Measurements from ENCODE around the gene IRGQ.
A peak's percentile ranks its signal among the peaks of the same experiment; 100 is the strongest.
"Not testable (repeated sequence)": the region's sequence is repeated elsewhere in the genome, so short reads cannot be mapped to it uniquely, and the experiment has no call there.

The IRGQ gene

DNA sequence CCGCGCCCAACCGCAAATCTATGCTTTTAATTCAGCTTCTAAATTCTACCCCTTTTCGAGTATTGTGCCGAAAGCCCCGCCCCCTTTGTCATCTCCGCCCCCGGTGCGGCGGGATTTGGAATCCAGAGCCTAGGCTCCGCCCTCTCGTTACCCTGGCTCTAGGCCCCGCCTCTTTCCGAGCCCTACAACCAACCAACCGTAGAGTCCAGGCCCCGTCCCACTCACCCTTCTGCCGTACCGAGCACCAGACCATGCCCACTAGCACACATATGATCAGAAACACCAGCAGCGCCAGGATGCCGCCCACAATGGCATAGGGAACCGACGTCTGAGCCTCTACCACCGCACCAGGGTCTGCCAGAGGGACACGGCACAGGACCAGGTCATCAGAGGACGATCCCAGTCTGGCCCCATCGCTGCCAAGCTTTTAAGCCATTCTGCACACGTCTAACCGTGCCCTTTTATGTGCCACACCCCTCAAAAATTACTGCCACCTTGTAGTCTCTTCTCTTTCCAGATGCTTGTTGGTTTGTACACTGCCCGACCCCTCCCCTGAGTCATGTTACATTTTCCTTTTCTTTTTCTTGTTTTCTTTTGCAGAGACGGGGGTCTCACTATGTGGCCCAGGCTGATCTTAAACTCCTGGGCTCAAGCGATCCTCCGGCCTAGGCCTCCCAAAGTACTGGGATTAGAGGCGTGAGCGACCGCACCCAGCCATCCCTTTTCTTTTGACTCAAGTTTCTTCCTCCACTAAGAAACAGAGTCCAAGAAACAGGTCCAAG is 28.1 kb upstream of the IRGQ start:
- no peak for ATAC-seq

GRCh38 chr19:43622956-43623355 is 27.0 kb upstream of the IRGQ start:
- no peak for ATAC-seq

- no peak for ATAC-seq
These were observed 26.1 kb upstream of the IRGQ start for GRCh38 chr19:43622070-43622469.

DNA sequence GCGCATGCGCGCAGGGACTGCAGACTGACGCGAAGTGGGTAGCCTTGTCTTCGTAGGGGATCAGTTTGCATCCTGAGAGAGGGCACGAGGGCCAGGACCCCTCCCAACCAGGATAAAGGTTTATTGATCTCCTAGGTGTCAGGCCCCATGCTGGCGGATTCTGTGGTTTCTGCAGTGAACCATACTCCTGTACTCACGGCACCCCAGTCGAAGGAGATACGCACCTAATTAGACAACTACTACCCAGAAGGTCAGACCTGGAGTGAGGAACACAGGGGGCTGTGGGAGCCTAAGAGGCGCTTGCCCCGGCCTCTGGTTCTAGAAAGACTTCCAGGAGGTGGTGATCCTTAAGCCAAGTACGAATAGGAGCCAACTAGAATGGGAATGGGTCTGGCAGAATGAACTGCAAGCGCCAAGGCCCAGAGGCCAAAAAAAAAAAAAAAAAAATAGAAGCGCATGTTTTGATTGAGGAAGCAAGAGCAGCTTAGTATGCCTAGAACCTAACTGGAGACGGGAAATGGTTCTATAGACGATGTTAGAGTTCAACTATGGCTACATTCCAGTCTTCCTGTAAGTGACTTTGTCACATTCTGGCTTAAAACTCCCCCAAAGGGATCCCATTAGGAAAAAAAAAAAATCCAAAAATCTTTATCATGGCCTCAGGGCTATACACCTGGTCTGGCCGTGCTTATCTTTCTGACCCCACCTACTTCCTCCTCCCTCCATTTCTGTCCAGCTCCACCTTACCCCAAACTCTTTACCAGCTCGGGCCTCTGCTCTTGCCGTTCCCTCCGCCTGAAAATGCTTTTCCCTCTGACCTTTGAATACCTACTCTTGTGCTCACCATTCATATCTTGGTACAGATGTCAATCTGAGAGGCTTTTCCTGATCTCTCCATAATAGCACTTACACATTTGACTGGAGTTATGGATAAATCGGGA is 24.4 kb upstream of the IRGQ start:
- ATAC-seq = no peak

GRCh38 chr19:43619262-43620060 is 23.5 kb upstream of the IRGQ start, which contains the start of gene ZNF428:
Gene ZNF428 (minus strand): TSS chr19:43619629. CDS start chr19:43614304, 5,325 bp downstream.
- ATAC-seq = peak; percentile 89 to 94

DNA sequence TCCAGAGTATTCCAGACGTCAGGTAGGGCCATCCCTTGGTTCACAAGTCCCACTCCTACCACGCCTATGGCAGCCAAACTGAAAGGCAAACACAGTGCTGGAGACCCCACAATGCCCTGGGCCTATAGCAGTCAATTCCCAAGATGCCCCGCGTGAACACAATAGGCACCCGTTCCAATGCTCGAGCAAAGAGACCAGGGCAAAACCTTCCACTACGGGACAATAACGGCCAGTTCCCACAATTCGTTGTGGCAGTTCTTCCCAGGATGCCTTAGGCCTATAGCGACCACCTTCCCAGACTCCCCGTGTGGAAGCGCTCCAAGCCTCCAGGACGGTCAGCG is 23.0 kb upstream of the IRGQ start:
- peak; percentile 38 to 50 for ATAC-seq

DNA sequence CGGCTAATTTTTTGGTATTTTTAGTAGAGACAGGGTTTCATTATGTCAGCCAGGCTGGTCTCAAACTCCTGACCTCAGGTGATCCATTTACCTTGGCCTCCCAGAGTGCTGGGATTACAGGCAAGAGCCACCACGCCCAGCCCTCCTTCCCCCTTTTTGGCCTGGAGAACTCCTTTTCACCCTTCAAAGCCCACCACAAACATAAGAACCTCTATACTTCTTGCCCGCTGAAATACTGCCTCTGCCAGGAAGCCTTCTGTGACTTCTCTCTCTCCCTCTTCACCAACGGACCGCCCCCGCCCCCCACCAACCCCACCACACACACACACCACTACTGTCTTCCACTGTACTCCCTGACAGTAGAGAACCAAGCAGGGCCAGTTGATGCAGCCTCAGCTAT is 21.0 kb upstream of the IRGQ start:
- ATAC-seq = no peak

- ATAC-seq = no peak
These were observed 20.4 kb upstream of the IRGQ start for GRCh38 chr19:43616306-43616705.

DNA sequence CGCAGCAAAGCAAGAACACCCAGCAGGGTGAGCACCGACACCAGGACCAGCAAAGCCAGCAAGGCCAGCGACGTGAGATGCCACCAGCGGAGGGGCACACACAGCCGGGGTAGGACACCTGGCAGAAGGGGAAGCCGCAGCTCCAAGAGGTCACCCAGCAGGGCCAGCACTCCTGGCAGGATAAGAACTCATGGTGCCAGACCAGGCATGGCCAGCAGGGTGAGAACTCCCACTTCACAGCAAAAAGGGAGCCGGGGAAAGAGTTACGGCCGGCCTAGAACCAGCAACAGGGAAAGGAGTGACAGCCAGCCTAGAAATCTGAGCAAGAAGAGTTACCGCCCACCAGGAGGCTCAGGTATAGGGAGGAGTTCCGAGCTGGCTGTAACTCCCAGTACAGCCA is 16.4 kb upstream of the IRGQ start:
- ATAC-seq = no peak

- ATAC-seq = no peak
These were observed 15.9 kb upstream of the IRGQ start, which contains the start of gene SRRM5 for GRCh38 chr19:43611788-43612187. Gene SRRM5 (plus strand): TSS chr19:43612088. CDS start chr19:43612122, 34 bp downstream.

DNA sequence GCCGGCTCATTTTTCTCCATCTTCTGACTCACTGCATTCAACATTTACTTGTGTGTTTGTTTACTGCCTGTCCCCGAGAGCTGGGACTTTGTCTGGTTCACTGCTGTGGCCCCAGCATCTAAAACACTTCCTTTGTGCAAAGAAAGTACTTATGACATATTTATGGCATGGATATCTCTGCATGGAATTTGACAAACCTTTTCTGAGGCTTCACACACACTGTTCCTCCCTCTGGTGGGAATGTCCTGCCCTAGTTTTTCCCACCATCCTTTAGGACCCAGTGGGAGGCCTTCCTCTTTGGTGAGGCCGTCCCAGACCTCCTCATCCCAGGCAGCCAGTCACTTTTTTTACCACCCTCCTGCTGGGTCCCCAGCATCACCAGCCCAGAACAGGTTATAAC is 14.6 kb upstream of the IRGQ start:
- no peak for ATAC-seq

DNA sequence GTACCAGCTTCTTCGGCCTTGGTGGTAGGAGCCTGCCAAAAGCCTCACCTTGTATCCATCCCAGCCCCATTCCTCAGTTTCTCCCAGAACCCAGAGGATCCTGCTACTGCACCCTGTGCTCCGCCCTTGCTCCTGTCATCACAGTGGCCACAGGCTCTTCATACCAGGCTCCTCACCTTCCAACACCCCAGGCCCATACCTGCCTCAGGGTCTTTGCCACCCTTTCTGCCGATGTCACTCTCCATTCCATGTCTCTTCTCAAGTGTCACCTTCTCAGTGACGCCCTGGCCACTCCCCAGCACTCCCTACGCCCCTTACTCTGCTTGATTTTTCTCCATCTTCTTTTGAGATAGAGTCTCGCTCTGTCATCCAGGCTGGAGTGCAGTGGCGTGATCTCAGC is 13.9 kb upstream of the IRGQ start:
- ATAC-seq = no peak

- no peak for ATAC-seq
These were observed 11.6 kb upstream of the IRGQ start for GRCh38 chr19:43607238-43608205.

DNA sequence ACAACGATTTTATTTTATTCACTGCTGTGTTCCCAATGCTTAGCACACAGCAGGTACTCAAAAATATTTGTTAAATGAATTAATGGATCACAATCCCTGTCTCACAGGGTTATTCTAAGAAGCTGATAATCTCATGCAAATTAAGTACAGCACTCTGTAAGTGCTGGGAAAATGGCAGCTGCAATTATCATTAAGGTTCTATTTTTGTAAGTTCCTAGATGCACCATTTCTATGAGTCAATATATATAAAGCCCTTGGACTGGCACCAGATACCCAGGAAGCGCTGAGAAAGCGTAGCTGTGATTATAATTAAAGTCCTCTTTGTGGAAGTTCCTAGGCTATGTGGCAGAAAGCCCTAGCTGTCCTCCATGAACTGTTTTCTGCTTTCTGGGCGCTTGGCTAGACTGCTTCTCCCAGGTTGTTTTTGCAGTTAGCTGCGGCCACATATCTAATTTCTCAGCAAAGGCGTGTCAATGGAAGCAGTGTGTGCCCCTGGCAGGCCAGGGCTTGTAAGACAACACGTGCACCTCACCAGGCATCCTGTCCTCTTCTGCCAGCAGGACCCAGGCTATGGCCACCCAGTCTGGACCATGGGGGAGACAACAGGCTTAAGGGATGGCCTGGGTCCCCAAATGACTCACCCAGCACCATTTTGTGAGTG is 10.8 kb upstream of the IRGQ start:
- ATAC-seq = no peak

- ATAC-seq = no peak
These were observed 10.1 kb upstream of the IRGQ start for GRCh38 chr19:43605875-43606568.

DNA sequence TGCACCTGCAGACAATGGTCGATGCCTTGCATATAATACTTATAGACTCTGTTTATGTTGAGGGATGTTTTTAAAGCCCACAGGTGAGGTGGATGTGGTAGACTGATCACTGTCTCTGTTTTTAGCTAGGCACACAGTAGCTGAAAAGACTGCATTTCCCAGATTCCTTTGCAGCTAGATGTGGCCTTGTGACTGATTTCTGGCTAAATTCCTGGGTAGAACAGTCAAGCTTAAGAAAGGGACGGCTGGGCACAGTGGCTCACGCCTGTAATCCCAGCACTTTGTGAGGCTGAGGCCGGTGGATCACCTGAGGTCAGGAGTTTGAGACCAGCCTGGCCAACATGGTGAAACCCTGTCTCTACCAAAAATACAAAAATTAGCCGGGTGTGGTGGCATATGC is 4.4 kb upstream of the IRGQ start:
- not testable (repeated sequence) for ATAC-seq

- no peak for ATAC-seq
These were observed 3.8 kb upstream of the IRGQ start for GRCh38 chr19:43599635-43600295.

DNA sequence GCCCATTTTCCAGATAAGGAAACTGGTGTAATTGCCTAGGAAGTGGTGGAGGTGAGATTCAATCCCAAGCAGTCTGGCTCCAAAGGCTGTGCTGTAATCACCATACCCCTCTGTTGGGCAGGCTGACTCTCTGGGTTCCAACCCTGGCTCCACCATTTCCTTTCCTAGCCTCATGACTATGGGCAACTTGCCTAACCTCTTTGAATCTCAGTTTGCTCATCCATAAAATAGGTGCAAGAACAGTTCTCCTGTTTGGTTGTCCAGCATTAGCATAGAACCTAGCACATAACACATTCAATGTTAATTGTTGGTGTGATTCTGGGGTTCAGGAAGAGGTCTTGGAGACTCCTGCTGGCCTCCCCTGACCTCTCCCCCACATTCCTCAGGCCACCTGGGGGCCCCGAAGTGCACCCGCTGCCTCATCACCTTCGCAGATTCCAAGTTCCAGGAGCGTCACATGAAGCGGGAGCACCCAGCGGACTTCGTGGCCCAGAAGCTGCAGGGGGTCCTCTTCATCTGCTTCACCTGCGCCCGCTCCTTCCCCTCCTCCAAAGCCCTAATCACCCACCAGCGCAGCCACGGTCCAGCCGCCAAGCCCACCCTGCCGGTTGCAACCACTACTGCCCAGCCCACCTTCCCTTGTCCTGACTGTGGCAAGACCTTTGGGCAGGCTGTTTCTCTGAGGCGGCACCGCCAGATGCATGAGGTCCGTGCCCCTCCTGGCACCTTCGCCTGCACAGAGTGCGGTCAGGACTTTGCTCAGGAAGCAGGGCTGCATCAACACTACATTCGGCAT is 2.7 kb upstream of the IRGQ start:
- ATAC-seq = no peak

DNA sequence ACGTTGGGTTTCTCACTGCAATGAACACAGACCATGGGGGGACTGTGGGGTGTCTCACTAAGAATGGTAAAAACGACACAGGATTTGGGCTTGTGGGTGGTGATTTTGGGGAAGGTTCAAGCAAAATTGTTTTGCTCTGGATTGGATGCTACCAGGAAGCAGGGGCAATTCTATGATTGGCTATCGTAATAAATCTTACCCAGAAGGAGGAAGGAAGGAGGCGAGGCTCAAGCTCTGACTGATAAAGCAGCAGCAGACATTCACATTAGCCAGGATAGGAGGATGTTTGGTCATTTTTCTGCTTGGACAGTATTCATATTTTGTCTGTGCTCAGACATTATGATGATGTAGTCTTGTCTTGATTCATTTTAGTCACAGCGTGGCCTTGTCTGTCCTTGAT is 1.9 kb upstream of the IRGQ start:
- ATAC-seq = no peak

Data from activated CD4-positive, CD25-positive, alpha-beta regulatory T cell treated with anti-CD3 and anti-CD28 coated beads, Interleukin-2, amount 50 U/mL, for 24 hours (primary cell).